Measurements from ENCODE around the gene PPA1. TPM values are rescaled to one million over a fixed set of nuclear protein-coding genes. Genes with fewer than 3 reads are reported as not detected.

Gene PPA1
- total RNA-seq, 1 experiment from 2014 or later = 180 TPM

- TF ChIP-seq, protein P1, sequence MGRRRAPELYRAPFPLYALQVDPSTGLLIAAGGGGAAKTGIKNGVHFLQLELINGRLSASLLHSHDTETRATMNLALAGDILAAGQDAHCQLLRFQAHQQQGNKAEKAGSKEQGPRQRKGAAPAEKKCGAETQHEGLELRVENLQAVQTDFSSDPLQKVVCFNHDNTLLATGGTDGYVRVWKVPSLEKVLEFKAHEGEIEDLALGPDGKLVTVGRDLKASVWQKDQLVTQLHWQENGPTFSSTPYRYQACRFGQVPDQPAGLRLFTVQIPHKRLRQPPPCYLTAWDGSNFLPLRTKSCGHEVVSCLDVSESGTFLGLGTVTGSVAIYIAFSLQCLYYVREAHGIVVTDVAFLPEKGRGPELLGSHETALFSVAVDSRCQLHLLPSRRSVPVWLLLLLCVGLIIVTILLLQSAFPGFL (CRISPR knock-in tag; IDR thresholded peaks at IDR 0.05; ENCODE audit: borderline replicate concordance) = no peak
- TF ChIP-seq, protein P2, sequence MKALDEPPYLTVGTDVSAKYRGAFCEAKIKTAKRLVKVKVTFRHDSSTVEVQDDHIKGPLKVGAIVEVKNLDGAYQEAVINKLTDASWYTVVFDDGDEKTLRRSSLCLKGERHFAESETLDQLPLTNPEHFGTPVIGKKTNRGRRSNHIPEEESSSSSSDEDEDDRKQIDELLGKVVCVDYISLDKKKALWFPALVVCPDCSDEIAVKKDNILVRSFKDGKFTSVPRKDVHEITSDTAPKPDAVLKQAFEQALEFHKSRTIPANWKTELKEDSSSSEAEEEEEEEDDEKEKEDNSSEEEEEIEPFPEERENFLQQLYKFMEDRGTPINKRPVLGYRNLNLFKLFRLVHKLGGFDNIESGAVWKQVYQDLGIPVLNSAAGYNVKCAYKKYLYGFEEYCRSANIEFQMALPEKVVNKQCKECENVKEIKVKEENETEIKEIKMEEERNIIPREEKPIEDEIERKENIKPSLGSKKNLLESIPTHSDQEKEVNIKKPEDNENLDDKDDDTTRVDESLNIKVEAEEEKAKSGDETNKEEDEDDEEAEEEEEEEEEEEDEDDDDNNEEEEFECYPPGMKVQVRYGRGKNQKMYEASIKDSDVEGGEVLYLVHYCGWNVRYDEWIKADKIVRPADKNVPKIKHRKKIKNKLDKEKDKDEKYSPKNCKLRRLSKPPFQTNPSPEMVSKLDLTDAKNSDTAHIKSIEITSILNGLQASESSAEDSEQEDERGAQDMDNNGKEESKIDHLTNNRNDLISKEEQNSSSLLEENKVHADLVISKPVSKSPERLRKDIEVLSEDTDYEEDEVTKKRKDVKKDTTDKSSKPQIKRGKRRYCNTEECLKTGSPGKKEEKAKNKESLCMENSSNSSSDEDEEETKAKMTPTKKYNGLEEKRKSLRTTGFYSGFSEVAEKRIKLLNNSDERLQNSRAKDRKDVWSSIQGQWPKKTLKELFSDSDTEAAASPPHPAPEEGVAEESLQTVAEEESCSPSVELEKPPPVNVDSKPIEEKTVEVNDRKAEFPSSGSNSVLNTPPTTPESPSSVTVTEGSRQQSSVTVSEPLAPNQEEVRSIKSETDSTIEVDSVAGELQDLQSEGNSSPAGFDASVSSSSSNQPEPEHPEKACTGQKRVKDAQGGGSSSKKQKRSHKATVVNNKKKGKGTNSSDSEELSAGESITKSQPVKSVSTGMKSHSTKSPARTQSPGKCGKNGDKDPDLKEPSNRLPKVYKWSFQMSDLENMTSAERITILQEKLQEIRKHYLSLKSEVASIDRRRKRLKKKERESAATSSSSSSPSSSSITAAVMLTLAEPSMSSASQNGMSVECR (CRISPR knock-in tag; IDR thresholded peaks at IDR 0.05; ENCODE audit: borderline replicate concordance) = no peak
- TF ChIP-seq, protein P3, sequence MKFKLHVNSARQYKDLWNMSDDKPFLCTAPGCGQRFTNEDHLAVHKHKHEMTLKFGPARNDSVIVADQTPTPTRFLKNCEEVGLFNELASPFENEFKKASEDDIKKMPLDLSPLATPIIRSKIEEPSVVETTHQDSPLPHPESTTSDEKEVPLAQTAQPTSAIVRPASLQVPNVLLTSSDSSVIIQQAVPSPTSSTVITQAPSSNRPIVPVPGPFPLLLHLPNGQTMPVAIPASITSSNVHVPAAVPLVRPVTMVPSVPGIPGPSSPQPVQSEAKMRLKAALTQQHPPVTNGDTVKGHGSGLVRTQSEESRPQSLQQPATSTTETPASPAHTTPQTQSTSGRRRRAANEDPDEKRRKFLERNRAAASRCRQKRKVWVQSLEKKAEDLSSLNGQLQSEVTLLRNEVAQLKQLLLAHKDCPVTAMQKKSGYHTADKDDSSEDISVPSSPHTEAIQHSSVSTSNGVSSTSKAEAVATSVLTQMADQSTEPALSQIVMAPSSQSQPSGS (CRISPR knock-in tag; IDR thresholded peaks at IDR 0.05; ENCODE audit: borderline replicate concordance, low read depth) = no peak
- no peak for TF ChIP-seq PRRX2 (CRISPR knock-in tag; IDR thresholded peaks at IDR 0.05)
These were observed 69.1 kb downstream of the PPA1 start (continued) for GRCh38 chr10:70164163-70164562.

DNA sequence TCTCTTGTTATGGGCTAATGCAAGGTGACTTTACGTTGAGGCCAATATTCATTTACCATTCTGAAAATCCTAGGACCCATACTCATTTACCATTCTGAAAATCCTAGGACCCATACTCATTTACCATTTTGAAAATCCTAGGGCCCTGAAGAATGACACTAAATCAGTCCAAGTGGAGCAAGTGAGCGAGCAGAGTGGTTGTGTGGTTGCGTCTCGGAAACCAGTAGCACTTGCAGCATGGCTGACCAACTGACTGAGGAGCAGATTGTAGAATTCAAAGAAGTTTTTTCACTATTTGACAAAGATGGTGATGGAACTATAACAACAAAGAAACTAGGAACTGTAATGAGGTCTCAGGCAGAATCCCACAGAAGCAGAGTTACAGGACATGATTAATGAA lies 69.8 kb downstream of the PPA1 start:
- H3K4me1 Mint-ChIP-seq = peaks cover 17% of the 10 kb centered on the region
- H3K9me3 Mint-ChIP-seq = no peaks in the 10 kb centered on the region
- POLR2A ChIA-PET = no interaction called here
- CTCF ChIA-PET = interaction anchor here (0.8 kb wide), 1 partner anchor 102 kb away, joined by 3 read pairs; no protein-coding TSS in a partner anchor
- no peaks in the 10 kb centered on the region for H3K27me3 Mint-ChIP-seq (ENCODE audit: low read depth)
- H3K36me3 Mint-ChIP-seq = peaks cover 28% of the 10 kb centered on the region
- peak overlapping the region; percentile 63 for H3K27ac Mint-ChIP-seq
- DNase-seq (ENCODE audit: low spot score) = no peak
- H3K4me3 Mint-ChIP-seq = no peak overlapping the region
- ATAC-seq = no peak
- TF ChIP-seq, protein P3 (CRISPR knock-in tag; IDR thresholded peaks at IDR 0.05; ENCODE audit: borderline replicate concordance, low read depth) = no peak
- TF ChIP-seq FOXP4 (CRISPR knock-in tag; IDR thresholded peaks at IDR 0.05) (no peak), FOXK1 (CRISPR knock-in tag; IDR thresholded peaks at IDR 0.05) (no peak), CTCF (IDR thresholded peaks at IDR 0.05) (no peak), SOX15 (CRISPR knock-in tag; IDR thresholded peaks at IDR 0.05) (no peak), TEAD4 (CRISPR knock-in tag; IDR thresholded peaks at IDR 0.05) (no peak), E2F1 (CRISPR knock-in tag; IDR thresholded peaks at IDR 0.05) (no peak), NFATC4 (CRISPR knock-in tag; IDR thresholded peaks at IDR 0.05) (no peak), RELA (CRISPR knock-in tag; IDR thresholded peaks at IDR 0.05; ENCODE audit: borderline replicate concordance) (no peak), JAZF1 (CRISPR knock-in tag; IDR thresholded peaks at IDR 0.05) (no peak), TP53 (CRISPR knock-in tag; IDR thresholded peaks at IDR 0.05) (no peak)
- TF ChIP-seq, protein P4, sequence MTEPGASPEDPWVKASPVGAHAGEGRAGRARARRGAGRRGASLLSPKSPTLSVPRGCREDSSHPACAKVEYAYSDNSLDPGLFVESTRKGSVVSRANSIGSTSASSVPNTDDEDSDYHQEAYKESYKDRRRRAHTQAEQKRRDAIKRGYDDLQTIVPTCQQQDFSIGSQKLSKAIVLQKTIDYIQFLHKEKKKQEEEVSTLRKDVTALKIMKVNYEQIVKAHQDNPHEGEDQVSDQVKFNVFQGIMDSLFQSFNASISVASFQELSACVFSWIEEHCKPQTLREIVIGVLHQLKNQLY (CRISPR knock-in tag; IDR thresholded peaks at IDR 0.05) = no peak
- TF ChIP-seq, protein P5, sequence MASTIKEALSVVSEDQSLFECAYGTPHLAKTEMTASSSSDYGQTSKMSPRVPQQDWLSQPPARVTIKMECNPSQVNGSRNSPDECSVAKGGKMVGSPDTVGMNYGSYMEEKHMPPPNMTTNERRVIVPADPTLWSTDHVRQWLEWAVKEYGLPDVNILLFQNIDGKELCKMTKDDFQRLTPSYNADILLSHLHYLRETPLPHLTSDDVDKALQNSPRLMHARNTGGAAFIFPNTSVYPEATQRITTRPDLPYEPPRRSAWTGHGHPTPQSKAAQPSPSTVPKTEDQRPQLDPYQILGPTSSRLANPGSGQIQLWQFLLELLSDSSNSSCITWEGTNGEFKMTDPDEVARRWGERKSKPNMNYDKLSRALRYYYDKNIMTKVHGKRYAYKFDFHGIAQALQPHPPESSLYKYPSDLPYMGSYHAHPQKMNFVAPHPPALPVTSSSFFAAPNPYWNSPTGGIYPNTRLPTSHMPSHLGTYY (CRISPR knock-in tag; IDR thresholded peaks at IDR 0.05) = no peak
- TF ChIP-seq, protein P6, sequence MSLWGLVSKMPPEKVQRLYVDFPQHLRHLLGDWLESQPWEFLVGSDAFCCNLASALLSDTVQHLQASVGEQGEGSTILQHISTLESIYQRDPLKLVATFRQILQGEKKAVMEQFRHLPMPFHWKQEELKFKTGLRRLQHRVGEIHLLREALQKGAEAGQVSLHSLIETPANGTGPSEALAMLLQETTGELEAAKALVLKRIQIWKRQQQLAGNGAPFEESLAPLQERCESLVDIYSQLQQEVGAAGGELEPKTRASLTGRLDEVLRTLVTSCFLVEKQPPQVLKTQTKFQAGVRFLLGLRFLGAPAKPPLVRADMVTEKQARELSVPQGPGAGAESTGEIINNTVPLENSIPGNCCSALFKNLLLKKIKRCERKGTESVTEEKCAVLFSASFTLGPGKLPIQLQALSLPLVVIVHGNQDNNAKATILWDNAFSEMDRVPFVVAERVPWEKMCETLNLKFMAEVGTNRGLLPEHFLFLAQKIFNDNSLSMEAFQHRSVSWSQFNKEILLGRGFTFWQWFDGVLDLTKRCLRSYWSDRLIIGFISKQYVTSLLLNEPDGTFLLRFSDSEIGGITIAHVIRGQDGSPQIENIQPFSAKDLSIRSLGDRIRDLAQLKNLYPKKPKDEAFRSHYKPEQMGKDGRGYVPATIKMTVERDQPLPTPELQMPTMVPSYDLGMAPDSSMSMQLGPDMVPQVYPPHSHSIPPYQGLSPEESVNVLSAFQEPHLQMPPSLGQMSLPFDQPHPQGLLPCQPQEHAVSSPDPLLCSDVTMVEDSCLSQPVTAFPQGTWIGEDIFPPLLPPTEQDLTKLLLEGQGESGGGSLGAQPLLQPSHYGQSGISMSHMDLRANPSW (CRISPR knock-in tag; conservative IDR thresholded peaks at IDR 0.05; ENCODE audit: low read depth) = no peak
